NCI-H2081 (cell line): ENCODE results near the gene AHSG.
"Not testable (repeated sequence)": the region's sequence is repeated elsewhere in the genome, so short reads cannot be mapped to it uniquely, and the experiment has no call there.

Source experiments
- DNase-seq, 2 experiments: peaks; one replicate each; lab custom pipeline; 2025; lab: John Stamatoyannopoulos, UW

The AHSG gene

DNA sequence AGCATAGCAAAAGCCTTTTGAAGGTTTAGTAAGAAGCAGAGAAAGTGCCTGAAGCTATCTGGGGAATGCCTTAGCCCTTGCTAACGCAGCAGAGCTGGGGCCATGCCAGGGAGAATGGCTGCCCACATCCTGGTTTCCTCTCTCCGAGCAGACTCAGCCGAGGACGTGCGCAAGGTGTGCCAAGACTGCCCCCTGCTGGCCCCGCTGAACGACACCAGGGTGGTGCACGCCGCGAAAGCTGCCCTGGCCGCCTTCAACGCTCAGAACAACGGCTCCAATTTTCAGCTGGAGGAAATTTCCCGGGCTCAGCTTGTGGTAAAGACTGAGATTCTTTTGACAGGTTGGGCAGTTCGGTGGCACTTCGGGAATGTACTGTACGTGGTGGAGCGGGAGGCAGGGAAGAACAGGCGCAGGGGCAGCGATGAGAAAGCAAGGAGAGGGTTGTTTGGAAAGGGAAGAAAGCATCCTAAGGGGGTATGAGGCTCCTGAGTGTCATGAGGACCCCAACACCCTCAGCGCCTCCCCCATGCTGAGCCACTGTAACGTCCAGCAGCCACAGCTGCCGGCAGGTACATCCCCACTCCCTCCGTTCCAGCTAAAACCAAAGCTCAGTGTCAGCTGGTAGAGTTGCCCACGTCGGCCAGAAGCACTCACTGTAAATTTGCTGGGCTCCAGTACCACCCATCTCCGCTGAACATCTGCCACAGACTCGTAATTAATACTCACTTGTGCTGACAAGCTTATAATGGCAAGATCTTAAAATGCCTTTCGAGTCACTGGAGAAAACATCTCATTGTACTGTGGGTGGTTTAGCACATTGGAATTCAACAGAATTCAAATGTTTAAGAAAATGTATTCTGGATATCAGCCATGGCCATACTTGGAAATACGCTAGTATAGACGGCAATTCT is 4.4 kb downstream of the AHSG start:
- peak; percentile 85 to 88 for DNase-seq

GRCh38 chr3:186618318-186618938 is 5.6 kb downstream of the AHSG start:
- no peak for DNase-seq

DNA sequence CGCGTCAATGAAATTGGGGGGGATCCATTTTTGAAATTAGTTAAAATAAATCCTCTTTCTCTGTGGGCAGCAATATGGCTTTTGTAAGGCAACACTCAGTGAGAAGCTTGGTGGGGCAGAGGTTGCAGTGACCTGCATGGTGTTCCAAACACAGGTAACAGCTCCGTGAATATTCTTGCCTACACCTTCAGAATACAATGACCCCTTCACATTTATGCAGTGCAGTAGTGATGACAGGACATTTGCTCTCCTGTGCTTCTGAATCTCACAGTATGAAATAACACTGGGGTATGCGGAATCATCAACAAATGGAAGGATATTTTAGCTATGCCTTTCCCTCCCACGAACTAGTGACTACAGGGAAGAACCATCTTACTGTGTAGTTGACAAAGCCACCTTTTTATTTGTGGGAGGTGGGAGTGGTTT is 6.9 kb downstream of the AHSG start:
- DNase-seq, result no peak

DNA sequence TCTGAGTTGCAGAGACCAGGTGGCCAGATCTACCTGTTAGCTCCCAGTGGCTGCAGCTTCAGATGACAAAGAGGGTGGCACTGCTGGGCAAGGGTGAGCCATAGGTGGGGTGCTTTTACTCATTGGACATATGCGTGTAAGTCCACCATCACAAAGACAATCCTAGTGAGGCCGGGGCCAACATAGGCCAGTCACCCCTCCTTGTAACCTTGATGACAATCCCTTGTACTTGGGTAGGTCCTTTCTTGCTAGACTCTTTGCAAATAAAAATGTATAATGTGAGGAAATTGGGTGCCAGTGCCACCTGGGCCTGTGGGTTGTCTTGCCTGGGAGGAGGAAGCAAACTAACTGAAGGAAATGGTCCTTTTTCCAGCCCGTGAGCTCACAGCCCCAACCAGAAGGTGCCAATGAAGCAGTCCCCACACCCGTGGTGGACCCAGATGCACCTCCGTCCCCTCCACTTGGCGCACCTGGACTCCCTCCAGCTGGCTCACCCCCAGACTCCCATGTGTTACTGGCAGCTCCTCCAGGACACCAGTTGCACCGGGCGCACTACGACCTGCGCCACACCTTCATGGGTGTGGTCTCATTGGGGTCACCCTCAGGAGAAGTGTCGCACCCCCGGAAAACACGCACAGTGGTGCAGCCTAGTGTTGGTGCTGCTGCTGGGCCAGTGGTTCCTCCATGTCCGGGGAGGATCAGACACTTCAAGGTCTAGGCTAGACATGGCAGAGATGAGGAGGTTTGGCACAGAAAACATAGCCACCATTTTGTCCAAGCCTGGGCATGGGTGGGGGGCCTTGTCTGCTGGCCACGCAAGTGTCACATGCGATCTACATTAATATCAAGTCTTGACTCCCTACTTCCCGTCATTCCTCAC is 7.6 kb downstream of the AHSG start:
- no peak for DNase-seq

- no peak for DNase-seq
Measured at GRCh38 chr3:186621894-186622650, 9.2 kb downstream of the AHSG start.

GRCh38 chr3:186622651-186623310 is 9.9 kb downstream of the AHSG start:
- no peak for DNase-seq

DNA sequence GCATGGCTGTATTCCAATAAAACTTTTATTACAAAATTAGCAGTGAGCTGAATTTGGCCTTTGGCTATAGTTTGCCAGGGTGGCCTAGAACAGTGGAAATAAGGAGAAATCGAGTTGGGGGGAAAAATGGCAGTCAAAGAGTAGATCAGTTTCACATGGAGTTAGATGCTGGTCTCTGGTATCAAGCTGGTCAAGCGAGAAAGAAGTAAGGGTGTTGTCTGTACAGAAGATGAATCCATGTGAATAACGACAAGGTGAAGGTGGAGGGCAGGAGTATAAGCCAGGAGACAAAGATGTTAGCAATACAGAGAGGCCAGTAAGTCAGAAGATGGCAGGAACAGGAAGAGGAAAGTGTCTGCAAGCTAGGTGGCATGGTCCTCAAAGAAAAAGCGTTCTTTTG is 11.7 kb downstream of the AHSG start:
- no peak for DNase-seq

- DNase-seq, result no peak
Measured at GRCh38 chr3:186625600-186626042, 12.8 kb downstream of the AHSG start.

GRCh38 chr3:186626254-186626847 is 13.5 kb downstream of the AHSG start:
- DNase-seq, result no peak

DNA sequence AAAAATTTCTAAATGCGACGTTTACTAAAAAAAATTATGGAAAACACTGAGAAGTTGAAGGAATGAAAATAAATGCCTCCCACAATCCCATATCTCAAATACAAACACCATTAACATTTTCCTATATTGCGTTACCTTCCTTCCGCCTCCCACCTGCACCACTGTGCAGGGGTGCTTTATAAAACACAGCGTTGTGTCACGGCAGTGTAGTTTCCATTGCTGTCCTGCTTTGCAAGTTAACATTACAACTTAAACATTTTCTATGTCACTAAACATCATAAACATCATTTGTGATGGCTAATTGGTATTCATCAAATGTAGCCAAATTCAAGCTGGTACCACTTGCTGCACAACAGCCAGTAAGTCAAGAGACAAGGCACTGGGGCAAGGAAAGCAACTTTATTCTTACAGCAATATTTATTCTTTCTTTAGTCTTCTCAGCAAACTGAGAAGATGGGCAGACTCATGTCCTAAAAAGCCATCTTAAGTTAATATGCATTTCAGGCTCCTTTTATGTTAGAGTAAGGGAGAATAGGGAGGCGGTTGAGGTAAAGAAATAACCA is 15.1 kb downstream of the AHSG start:
- DNase-seq, result no peak

DNA sequence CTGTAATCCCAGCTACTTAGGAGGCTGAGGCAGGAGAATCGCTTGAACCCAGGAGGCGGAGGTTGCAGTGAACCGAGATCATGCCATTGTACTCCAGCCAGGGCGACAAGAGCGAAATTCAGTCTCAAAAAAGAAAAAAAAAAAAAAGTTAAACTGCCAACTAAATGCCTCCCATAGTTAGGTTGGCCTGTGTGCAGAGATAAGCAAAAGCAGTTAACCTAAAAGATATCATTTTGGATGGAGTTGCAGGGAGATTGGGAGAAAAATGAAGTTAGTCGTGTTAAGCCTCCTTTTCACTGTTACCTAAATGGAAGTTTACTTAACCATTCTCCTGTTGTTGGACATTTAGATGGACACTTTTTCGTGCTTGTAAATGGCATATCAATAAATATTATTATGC is 15.9 kb downstream of the AHSG start:
- no peak for DNase-seq

DNA sequence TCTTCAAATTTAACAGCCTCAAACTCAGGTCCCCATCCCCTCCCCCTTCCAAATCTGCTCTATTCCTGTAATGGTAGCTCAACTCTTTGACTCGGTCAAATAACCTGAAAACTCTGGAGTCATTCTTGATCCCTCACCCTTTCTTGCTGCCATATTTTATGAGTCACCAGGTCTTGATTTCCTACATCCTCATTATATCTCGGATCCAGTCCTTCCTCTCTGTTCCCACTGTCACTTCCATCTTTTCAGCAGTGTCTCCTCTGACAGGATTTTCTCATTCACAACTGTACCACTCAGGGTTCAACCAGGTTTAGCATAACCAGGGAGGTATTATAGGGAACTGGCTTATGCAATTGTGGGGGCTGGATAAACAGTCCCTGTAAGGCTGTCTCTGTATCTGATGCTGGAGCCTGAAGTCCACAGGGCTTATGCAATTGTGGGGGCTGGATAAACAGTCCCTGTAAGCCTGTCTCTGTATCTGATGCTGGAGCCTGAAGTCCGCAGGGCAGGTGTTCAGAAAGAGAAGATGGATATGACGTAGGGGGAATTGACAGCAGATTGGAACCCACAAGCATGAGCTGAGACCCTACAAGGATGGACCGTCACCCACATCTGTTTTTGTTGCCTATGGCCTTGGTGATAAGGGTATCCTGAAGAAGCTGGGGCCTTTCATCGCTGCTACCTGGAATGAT is 18.2 kb downstream of the AHSG start:
- DNase-seq, result no peak

DNA sequence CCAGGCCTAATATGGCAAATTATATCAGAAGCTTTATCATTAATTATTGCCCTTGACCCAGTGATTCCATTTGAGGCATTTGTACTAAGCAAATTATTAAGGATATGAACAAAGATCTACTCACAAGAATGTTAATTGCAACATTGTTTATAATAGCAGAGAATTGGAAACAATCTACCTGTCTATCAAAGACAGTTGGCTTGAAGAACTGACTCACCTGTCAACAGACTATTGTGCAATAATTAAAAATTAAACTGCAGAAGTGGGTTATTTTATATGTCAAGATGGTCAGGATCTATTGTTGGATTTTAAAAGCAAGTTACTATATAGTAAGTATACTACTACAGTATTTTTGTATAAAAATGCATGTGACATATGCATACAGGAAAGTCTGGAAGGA is 20.6 kb downstream of the AHSG start:
- no peak for DNase-seq

DNA sequence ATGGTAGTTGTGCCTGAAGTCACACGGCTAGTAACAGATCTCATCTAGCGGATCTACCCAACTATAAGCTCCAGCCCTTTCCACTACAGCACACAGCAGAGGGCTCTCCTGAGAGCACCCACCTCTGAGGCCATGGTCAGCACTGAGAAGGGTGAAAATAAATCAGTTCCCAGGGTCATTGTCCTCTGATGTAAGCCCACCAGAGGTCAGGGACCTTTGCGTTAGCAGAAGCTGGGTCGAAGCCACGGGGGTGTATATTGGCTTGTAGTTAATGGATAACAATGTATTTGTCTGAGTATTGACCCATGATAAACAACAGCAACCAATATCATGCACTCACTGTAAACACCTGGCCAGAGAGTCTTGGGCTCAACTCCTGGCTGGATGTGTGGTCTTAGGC is 21.3 kb downstream of the AHSG start:
- not testable (repeated sequence) for DNase-seq

DNA sequence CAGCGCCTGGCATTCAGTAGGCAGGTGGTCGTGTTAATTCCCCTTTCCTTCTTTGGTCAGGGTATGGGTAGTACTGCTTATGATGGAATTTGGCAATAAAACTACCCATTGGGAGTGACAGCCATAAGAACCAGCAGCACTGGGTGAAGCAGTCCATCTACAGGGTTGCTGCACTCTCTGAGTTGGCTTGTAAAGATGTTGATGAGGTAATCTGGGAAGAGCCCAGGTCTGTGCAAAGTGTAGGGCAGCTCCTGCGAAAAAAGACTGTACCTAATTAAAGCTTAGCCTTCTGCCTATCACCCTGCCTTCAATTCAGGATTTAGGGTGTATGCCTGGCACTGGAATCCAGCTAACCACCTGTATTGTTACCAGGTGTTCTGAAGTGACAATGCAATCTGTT is 22.7 kb downstream of the AHSG start:
- no peak for DNase-seq

GRCh38 chr3:186636536-186636935 is 23.7 kb downstream of the AHSG start:
- no peak for DNase-seq

DNA sequence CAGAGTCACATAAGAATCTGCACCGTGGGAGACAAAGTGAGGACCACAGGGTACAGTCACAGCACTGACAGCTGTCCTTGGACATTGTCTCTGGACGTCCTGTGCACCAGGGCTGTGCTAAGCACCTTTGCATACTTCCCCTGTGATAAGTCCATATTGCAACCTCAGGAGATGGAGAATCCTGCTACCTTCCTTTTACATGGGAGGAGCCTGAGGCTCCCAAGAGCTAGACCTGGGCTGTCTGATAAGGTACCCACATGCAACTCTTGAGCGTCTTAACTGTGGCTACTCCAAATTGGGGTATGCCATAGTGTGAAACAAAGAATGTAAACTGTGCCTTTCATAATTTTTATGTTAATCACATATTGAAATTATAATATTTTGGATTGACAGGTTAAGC is 24.8 kb downstream of the AHSG start:
- no peak for DNase-seq

- no peak for DNase-seq
Measured at GRCh38 chr3:186638259-186638658, 25.4 kb downstream of the AHSG start.

DNA sequence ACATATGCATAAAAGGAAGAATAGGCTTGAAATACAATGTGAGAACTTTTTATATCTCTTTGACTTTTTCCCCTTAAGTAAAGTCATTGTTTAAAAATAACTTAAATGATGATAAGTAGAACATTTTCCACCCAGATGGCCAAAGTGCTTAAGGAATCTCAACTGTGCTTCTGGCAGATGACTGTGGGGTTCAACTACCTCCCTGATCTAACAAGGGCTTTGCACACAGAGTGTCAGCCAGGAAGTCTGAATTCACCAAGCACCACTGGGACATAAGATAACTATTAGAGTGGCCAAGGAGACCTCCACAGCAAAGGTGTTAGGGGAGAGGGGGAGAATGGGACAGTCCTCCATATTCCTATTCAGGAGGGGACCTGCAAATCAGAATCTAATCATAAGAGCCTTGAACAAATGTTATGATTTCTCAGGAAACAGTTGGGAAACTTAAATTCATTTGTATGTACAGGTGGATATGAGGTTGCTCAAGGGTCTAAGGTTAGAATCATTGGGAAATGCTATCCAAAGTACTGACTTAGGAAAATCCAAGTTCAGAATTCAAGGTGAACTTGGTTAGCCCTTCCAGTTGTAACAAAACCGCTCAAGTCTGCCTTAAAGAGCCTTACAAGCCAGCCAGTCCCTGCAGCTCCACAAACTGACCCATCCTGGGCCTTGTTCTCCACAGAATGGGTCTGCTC is 27.1 kb downstream of the AHSG start, which contains the start of gene FETUB:
FETUB (plus strand) TSS at position 622 of the 695 bp plus-strand sequence; CDS start at position 684, 62 bp downstream.
- DNase-seq, result no peak
